Activated naive CD8-positive, alpha-beta T cell (primary cell): Measurements from ENCODE around the gene GNB4.

Experiments used
- H3K27ac Mint-ChIP-seq: one replicate; pipeline ENCODE4 v1.8.0; 2021; ENCODE audit warnings: mixed read lengths
- H3K27me3 Mint-ChIP-seq: one replicate; pipeline ENCODE4 v1.8.0; 2021; ENCODE audit warnings: mixed read lengths
- H3K36me3 Mint-ChIP-seq: one replicate; pipeline ENCODE4 v1.8.0; 2021; ENCODE audit warnings: mixed read lengths
- H3K4me1 Mint-ChIP-seq: one replicate; pipeline ENCODE4 v1.8.0; 2021; ENCODE audit warnings: low read depth, mixed read lengths
- H3K4me3 Mint-ChIP-seq: one replicate; pipeline ENCODE4 v1.8.0; 2021; ENCODE audit warnings: mild to moderate bottlenecking, mixed read lengths
- H3K9me3 Mint-ChIP-seq: one replicate; pipeline ENCODE4 v1.8.0; 2021; ENCODE audit warnings: low read depth, mixed read lengths

Gene GNB4

DNA sequence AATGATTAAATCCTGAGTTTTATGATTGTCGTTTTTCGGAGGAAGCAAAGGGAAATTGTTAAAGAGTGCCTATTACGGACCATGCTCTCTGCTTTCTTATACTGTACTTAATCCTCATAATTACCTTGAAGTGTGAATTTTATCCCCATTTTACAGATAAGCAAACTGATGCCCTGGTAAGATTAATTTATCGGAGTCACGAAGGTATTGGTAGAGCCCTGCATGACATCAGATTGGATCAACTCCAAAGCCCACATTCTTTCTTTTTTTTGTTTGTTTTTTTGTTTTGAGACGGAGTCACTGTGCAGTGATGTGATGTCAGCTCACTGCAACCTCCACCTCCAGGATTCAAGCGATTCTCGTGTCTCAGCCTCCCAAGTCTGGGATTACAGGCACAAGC lies 1.6 kb upstream of the GNB4 start:
- no peak overlapping the region for H3K4me3 Mint-ChIP-seq
- peaks cover 22% of the 10 kb centered on the region for H3K4me1 Mint-ChIP-seq
- H3K27ac Mint-ChIP-seq: no peak overlapping the region
- H3K9me3 Mint-ChIP-seq: no peaks in the 10 kb centered on the region
- no peaks in the 10 kb centered on the region for H3K36me3 Mint-ChIP-seq
- peaks cover 51% of the 10 kb centered on the region for H3K27me3 Mint-ChIP-seq

GRCh38 chr3:179452176-179452564 lies 900 bp upstream of the GNB4 start:
- Mint-ChIP-seq H3K27me3 (peaks cover 53% of the 10 kb centered on the region), H3K27ac (no peak overlapping the region), H3K4me1 (peaks cover 22% of the 10 kb centered on the region), H3K4me3 (peak overlapping the region; percentile 86), H3K9me3 (no peaks in the 10 kb centered on the region), H3K36me3 (no peaks in the 10 kb centered on the region)

DNA sequence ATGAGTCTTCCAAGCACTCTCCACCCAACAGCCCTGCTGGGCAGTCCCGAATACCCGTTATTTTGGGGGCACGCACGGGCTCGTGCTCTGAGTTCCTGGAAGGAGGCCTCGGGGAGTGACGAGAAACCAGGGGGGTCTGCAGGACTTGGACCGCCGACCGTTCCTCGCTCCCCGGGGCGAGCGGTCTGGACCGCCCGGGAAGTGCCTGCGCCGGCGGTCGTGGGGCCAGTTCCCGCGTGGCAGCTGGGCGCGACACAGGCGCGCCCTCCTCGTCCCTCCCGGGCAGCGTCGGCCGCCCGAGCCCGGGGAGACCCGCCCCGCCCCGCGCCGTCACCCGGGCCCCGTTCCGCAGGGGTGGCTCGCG lies 387 bp downstream of the GNB4 start:
- peaks cover 22% of the 10 kb centered on the region for H3K4me1 Mint-ChIP-seq
- H3K27me3 Mint-ChIP-seq: peaks cover 62% of the 10 kb centered on the region
- no peaks in the 10 kb centered on the region for H3K9me3 Mint-ChIP-seq
- peak overlapping the region; percentile 86 for H3K4me3 Mint-ChIP-seq
- H3K36me3 Mint-ChIP-seq: no peaks in the 10 kb centered on the region
- no peak overlapping the region for H3K27ac Mint-ChIP-seq

DNA sequence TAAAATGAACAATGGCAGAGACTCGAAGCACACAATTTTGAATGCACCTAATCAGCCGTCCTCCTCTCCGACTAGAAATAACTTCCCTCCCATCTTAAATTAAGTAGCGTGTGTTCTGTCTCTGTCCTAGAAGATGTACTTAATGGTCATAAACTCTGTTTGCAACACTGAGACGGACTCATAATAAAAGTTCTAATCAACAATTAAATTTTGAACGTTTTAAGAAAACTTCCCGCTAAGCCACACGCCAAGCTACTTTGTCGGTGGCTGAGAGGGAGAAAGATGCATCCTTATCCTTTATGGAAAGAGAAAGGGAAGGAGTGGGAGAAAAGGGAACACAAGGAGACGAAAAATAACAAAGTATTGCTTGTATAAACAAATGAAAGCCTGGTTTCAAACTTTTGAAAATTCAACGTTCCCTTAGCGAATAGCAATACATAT lies 989 bp downstream of the GNB4 start:
- no peaks in the 10 kb centered on the region for H3K36me3 Mint-ChIP-seq

DNA sequence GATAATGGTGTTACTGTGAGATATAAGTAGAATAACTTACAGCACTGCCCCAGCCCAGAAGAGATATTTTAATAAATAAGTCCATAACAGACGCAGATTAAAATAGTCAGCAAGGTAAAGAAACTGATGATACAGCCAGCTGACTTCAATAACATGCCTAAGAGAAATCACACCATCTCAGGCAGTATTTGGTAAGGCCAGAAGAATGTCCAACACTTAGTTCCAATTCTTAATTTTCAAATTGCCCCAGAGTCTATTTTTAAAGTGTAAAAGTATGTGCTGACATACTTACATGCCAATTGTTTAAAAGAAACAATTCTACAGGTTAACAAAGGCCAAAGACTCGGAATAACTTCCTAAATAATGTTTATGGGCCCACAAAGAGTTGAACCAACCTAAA lies 1.6 kb downstream of the GNB4 start:
- H3K4me3 Mint-ChIP-seq: peak overlapping the region; percentile 13
- peaks cover 58% of the 10 kb centered on the region for H3K27me3 Mint-ChIP-seq
- H3K9me3 Mint-ChIP-seq: no peaks in the 10 kb centered on the region
- no peak overlapping the region for H3K27ac Mint-ChIP-seq
- peaks cover 22% of the 10 kb centered on the region for H3K4me1 Mint-ChIP-seq
- no peaks in the 10 kb centered on the region for H3K36me3 Mint-ChIP-seq

More for the DNA sequence above, 989 bp downstream of the GNB4 start:
- Mint-ChIP-seq H3K27ac (no peak overlapping the region), H3K9me3 (no peaks in the 10 kb centered on the region), H3K4me1 (peaks cover 22% of the 10 kb centered on the region), H3K27me3 (peaks cover 58% of the 10 kb centered on the region), H3K4me3 (peak overlapping the region; percentile 86)

GRCh38 chr3:179447251-179447650 lies 4.0 kb downstream of the GNB4 start:
- Mint-ChIP-seq H3K36me3 (no peaks in the 10 kb centered on the region), H3K4me3 (no peak overlapping the region), H3K4me1 (peaks cover 22% of the 10 kb centered on the region), H3K27me3 (peaks cover 48% of the 10 kb centered on the region), H3K9me3 (no peaks in the 10 kb centered on the region), H3K27ac (no peak overlapping the region)

- peaks cover 14% of the 10 kb centered on the region for H3K4me1 Mint-ChIP-seq
- H3K9me3 Mint-ChIP-seq: no peaks in the 10 kb centered on the region
- peaks cover 41% of the 10 kb centered on the region for H3K27me3 Mint-ChIP-seq
- H3K27ac Mint-ChIP-seq: no peak overlapping the region
- no peak overlapping the region for H3K4me3 Mint-ChIP-seq
- no peaks in the 10 kb centered on the region for H3K36me3 Mint-ChIP-seq
These were observed 4.8 kb downstream of the GNB4 start for GRCh38 chr3:179446501-179446900.

DNA sequence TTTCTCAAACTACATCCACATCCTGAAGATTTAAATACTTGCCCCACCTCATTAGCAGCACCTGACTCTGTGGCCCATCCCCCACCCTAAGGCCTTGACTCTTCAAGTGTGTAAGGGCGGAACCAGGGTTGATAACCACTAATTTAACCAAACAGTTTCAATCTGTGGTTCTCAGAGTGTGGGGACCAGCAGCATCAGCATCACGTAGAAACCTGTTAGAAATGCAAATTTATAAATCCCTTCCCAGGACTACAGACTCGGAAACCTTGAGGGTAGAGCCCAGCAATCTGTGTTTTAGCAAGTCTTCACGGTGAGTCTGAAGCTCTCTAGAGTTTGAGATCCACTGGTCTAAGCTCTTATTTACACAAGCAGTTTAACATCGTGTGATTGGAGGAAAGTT lies 12.4 kb downstream of the GNB4 start:
- no peak overlapping the region for H3K27ac Mint-ChIP-seq
- no peak overlapping the region for H3K4me3 Mint-ChIP-seq
- peaks cover 3% of the 10 kb centered on the region for H3K27me3 Mint-ChIP-seq
- H3K9me3 Mint-ChIP-seq: no peaks in the 10 kb centered on the region
- no peaks in the 10 kb centered on the region for H3K4me1 Mint-ChIP-seq
- H3K36me3 Mint-ChIP-seq: no peaks in the 10 kb centered on the region

- no peaks in the 10 kb centered on the region for H3K36me3 Mint-ChIP-seq
- H3K4me1 Mint-ChIP-seq: no peaks in the 10 kb centered on the region
- no peaks in the 10 kb centered on the region for H3K27me3 Mint-ChIP-seq
- H3K27ac Mint-ChIP-seq: no peak overlapping the region
- no peak overlapping the region for H3K4me3 Mint-ChIP-seq
- H3K9me3 Mint-ChIP-seq: no peaks in the 10 kb centered on the region
These were observed 14.8 kb downstream of the GNB4 start for GRCh38 chr3:179436517-179436916.

- Mint-ChIP-seq H3K9me3 (no peaks in the 10 kb centered on the region), H3K4me1 (no peaks in the 10 kb centered on the region), H3K36me3 (no peaks in the 10 kb centered on the region), H3K27me3 (no peaks in the 10 kb centered on the region), H3K27ac (no peak overlapping the region), H3K4me3 (no peak overlapping the region)
These were observed 18.8 kb downstream of the GNB4 start for GRCh38 chr3:179432451-179432850.

- H3K4me1 Mint-ChIP-seq: no peaks in the 10 kb centered on the region
- no peak overlapping the region for H3K4me3 Mint-ChIP-seq
These were observed 19.2 kb downstream of the GNB4 start for GRCh38 chr3:179432021-179432420.

GRCh38 chr3:179430277-179430870 lies 20.9 kb downstream of the GNB4 start:
- Mint-ChIP-seq H3K27ac (no peak overlapping the region), H3K4me1 (no peaks in the 10 kb centered on the region), H3K36me3 (no peaks in the 10 kb centered on the region), H3K4me3 (no peak overlapping the region), H3K9me3 (no peaks in the 10 kb centered on the region), H3K27me3 (no peaks in the 10 kb centered on the region)

More at GRCh38 chr3:179432021-179432420, 19.2 kb downstream of the GNB4 start:
- Mint-ChIP-seq H3K36me3 (no peaks in the 10 kb centered on the region), H3K27ac (no peak overlapping the region), H3K9me3 (no peaks in the 10 kb centered on the region), H3K27me3 (no peaks in the 10 kb centered on the region)

- no peaks in the 10 kb centered on the region for H3K4me1 Mint-ChIP-seq
- H3K27ac Mint-ChIP-seq: no peak overlapping the region
- no peaks in the 10 kb centered on the region for H3K36me3 Mint-ChIP-seq
- no peak overlapping the region for H3K4me3 Mint-ChIP-seq
- H3K9me3 Mint-ChIP-seq: no peaks in the 10 kb centered on the region
- H3K27me3 Mint-ChIP-seq: no peaks in the 10 kb centered on the region
These were observed 22.3 kb downstream of the GNB4 start for GRCh38 chr3:179428876-179429548.

- Mint-ChIP-seq H3K36me3 (no peaks in the 10 kb centered on the region), H3K27ac (no peak overlapping the region), H3K4me1 (no peaks in the 10 kb centered on the region), H3K9me3 (no peaks in the 10 kb centered on the region), H3K27me3 (no peaks in the 10 kb centered on the region), H3K4me3 (no peak overlapping the region)
These were observed 26.2 kb downstream of the GNB4 start for GRCh38 chr3:179425075-179425474.

DNA sequence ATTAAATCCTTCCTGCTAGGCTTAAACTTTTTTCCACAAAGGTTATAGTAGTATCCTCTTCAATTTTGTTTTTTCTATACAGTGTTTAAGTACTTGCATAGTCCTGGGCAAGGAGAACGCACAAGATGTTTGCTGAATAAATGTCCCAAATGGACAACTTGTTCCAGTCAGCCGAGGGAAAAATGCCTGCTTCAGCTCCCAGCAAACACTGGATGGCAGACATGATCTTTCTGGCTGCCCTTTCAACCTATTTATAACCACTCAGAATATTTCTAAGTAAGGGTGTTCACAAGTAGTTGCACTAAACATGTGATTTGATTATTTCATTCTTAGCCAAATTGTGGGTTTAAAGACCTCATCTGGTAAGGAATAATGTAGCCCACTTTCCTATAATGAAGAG lies 29.8 kb downstream of the GNB4 start:
- Mint-ChIP-seq H3K27me3 (no peaks in the 10 kb centered on the region), H3K4me1 (no peaks in the 10 kb centered on the region), H3K4me3 (no peak overlapping the region), H3K9me3 (no peaks in the 10 kb centered on the region), H3K27ac (no peak overlapping the region), H3K36me3 (peaks cover 2% of the 10 kb centered on the region)

DNA sequence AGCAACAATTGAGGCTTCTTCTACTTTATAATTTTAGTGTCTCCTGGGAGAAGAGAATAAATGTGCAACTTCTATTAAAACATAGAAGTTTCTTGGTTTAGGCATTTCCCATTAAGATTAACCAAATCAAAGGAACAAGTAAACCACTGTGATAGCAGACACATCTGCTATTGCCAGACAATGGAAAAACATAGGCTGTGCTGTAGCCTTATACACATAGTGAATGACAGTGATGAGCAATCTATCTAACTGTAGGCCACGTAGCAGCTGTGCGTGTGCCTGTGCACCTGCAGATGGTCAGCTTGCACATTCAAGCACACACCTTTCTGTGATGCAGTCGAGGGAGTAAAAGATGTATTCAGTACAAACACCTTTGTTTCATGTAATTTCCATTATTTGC lies 32.7 kb downstream of the GNB4 start:
- no peaks in the 10 kb centered on the region for H3K27me3 Mint-ChIP-seq
- H3K36me3 Mint-ChIP-seq: peaks cover 2% of the 10 kb centered on the region
- H3K4me3 Mint-ChIP-seq: no peak overlapping the region
- no peaks in the 10 kb centered on the region for H3K9me3 Mint-ChIP-seq
- no peaks in the 10 kb centered on the region for H3K4me1 Mint-ChIP-seq
- no peak overlapping the region for H3K27ac Mint-ChIP-seq
